HepG2 (cell line): ENCODE measurements around the gene BRMS1. TPM values are rescaled to one million over a fixed set of nuclear protein-coding genes. Genes with fewer than 3 reads are reported as not detected.

Experiments
- ATAC-seq: fragments of 200-7000 bp; cut with Tn5 transposase; 3 replicates; pipeline ENCODE4 v1.9.1; 2020; ENCODE audit warnings: mild to moderate bottlenecking, moderate library complexity
- BruUV-seq: library from RNA; stranded (reverse); fragments of 400-500 nt; replicated peaks from 2 replicates; lab custom pipeline; 2021; lab: Mats Ljungman, UMichigan
- CTCF ChIA-PET: fragments of 300-600 bp; formaldehyde crosslinking; extraction: SDS; loops from one replicate; lab custom pipeline; 2021; ENCODE audit warnings: low total read pairs, inconsistent platforms, low intra/inter-chr PET ratio; lab: Yijun Ruan, JAX
- POLR2A ChIA-PET: fragments of 350-600 bp; sonication (Branson Sonifier 250); formaldehyde crosslinking; loops from one replicate; lab custom pipeline; 2020; ENCODE audit warnings: antibody characterized with exemption, inconsistent platforms; lab: Yijun Ruan, JAX
- DNase-seq: peaks from one replicate; pipeline ENCODE4 v3.0.0-alpha.2; 2015; ENCODE audit warnings: low spot score
- FAIRE-seq: peaks from 3 replicates; lab custom pipeline; 2011; peaks lifted over from hg19 to GRCh38; lab: Jason Lieb, UNC
- H2AFZ ChIP-seq: one replicate; pipeline ENCODE4 v1.6.1; 2011; ENCODE audit warnings: low read length, inconsistent platforms
- H3K27ac ChIP-seq: fragments of 300-600 bp; 3 replicates; pipeline ENCODE4 v1.8.0; 2011; ENCODE audit warnings: mixed run types, mild to moderate bottlenecking, mixed read lengths, low read length, inconsistent platforms; ENCODE audit not compliant: insufficient read depth; ENCODE audit errors: extremely low read length
- H3K27me3 ChIP-seq, 2 experiments: fragments of 200-600 bp in 1 of 2; 2 replicates in 1 of 2; 3 replicates in 1 of 2; pipeline versions ENCODE4 v1.6.0 to v1.8.0; 2011; ENCODE audit warnings: low read length in 2 of 2, mild to moderate bottlenecking in 2 of 2, moderate library complexity in 2 of 2, inconsistent platforms in 1 of 2; ENCODE audit not compliant: insufficient read depth in 2 of 2, control insufficient read depth in 1 of 2
- H3K36me3 ChIP-seq, 2 experiments: fragments of 200-600 bp in 1 of 2; replicated peaks in 1 of 2; 2 replicates in 1 of 2; 3 replicates in 1 of 2; pipeline versions ENCODE4 v1.5.1 to v1.8.0; 2011; ENCODE audit warnings: low read length in 2 of 2, inconsistent platforms in 1 of 2; ENCODE audit not compliant: insufficient read depth in 2 of 2, control insufficient read depth in 1 of 2
- H3K4me1 ChIP-seq: 2 replicates; pipeline ENCODE4 v1.5.1; 2012; ENCODE audit warnings: low read length, inconsistent platforms; ENCODE audit not compliant: insufficient read depth
- H3K4me2 ChIP-seq: 2 replicates; pipeline ENCODE4 v1.6.0; 2011; ENCODE audit warnings: low read depth, low read length, inconsistent platforms
- H3K4me3 ChIP-seq, 3 experiments: fragments of 200-600 bp in 1 of 3; sonication (generic), shearing (Covaris generic) in 1 of 3; replicated peaks in 1 of 3; 2 replicates each; pipeline ENCODE4 v1.5.1; 2011 to 2016; ENCODE audit warnings: low read length in 3 of 3, inconsistent platforms in 2 of 3, low read depth in 2 of 3, mild to moderate bottlenecking in 2 of 3, control low read depth in 1 of 3, mixed read lengths in 1 of 3; ENCODE audit not compliant: insufficient read depth in 1 of 3
- H3K79me2 ChIP-seq: one replicate; pipeline ENCODE4 v1.6.1; 2011; ENCODE audit warnings: low read length, inconsistent platforms; ENCODE audit not compliant: insufficient read depth
- H3K9ac ChIP-seq: 2 replicates; pipeline ENCODE4 v1.6.0; 2011; ENCODE audit warnings: mild to moderate bottlenecking, low read depth, low read length, inconsistent platforms; ENCODE audit not compliant: insufficient read depth
- H3K9me3 ChIP-seq: 2 replicates; pipeline ENCODE4 v1.5.1; 2012; ENCODE audit warnings: mild to moderate bottlenecking, low read length
- H4K20me1 ChIP-seq: 2 replicates; pipeline ENCODE4 v1.6.0; 2011; ENCODE audit warnings: inconsistent platforms, mild to moderate bottlenecking, low read length, moderate library complexity; ENCODE audit not compliant: insufficient read depth
- ASH2L ChIP-seq: fragments of 300-600, 200-600 bp; sonication (generic); IDR thresholded peaks from 2 replicates; pipeline ENCODE4 v1.7.0; 2017; ENCODE audit warnings: low read depth, mild to moderate bottlenecking, moderate library complexity, mixed read lengths, low read length; ENCODE audit not compliant: insufficient read length
- CENPX ChIP-seq: sonication (generic); formaldehyde crosslinking; IDR thresholded peaks from 2 replicates; pipeline ENCODE4 v1.9.0; 2021; ENCODE audit warnings: mild to moderate bottlenecking, missing genetic modification reagents, moderate library complexity
- DPF2 ChIP-seq: sonication (generic); formaldehyde crosslinking; IDR thresholded peaks from 2 replicates; pipeline ENCODE4 v1.4.0; 2020; ENCODE audit warnings: mild to moderate bottlenecking, low read depth, missing genetic modification reagents, borderline replicate concordance
- MXD1 ChIP-seq: sonication (generic); formaldehyde crosslinking; IDR thresholded peaks from 2 replicates; pipeline ENCODE4 v1.4.0; 2020; ENCODE audit warnings: mild to moderate bottlenecking, missing genetic modification reagents
- PCBP1 ChIP-seq: fragments of 200-400 bp; formaldehyde crosslinking; IDR thresholded peaks from 2 replicates; pipeline ENCODE4 v1.6.1; 2017; ENCODE audit warnings: mild to moderate bottlenecking, low read depth, low read length, borderline replicate concordance
- PHF5A ChIP-seq: IDR thresholded peaks from one replicate; pipeline ENCODE4 v1.6.1; 2018; ENCODE audit warnings: low read depth, missing genetic modification reagents; ENCODE audit not compliant: unreplicated experiment
- STAG1 ChIP-seq: sonication (generic); formaldehyde crosslinking; IDR thresholded peaks from 2 replicates; pipeline ENCODE4 v1.4.0; 2020; ENCODE audit warnings: missing genetic modification reagents
- SYNCRIP ChIP-seq: fragments of 200-400 bp; formaldehyde crosslinking; IDR thresholded peaks from 2 replicates; pipeline ENCODE4 v1.6.1; 2018; ENCODE audit warnings: mild to moderate bottlenecking, low read depth, low read length; ENCODE audit not compliant: insufficient read depth
- TBP ChIP-seq: sonication (generic); formaldehyde crosslinking; IDR thresholded peaks from 2 replicates; pipeline ENCODE4 v1.5.0; 2020; ENCODE audit warnings: missing genetic modification reagents
- THRA ChIP-seq: sonication (generic); formaldehyde crosslinking; IDR thresholded peaks from 2 replicates; pipeline ENCODE4 v1.4.0; 2020; ENCODE audit warnings: missing genetic modification reagents, borderline replicate concordance
- TSC22D2 ChIP-seq: sonication (generic); formaldehyde crosslinking; IDR thresholded peaks from 2 replicates; pipeline ENCODE4 v1.5.1; 2020; ENCODE audit warnings: missing genetic modification reagents, mild to moderate bottlenecking, borderline replicate concordance
- ZNF207 ChIP-seq: fragments of 450-650 bp; IDR thresholded peaks from 2 replicates; pipeline ENCODE4 v1.6.1; 2016; ENCODE audit warnings: antibody characterized with exemption, borderline replicate concordance
- ZNF230 ChIP-seq: sonication (generic); formaldehyde crosslinking; IDR thresholded peaks from 2 replicates; pipeline ENCODE4 v1.4.0; 2020; ENCODE audit warnings: mild to moderate bottlenecking, missing genetic modification reagents
- ZNF317 ChIP-seq: sonication (generic); formaldehyde crosslinking; IDR thresholded peaks from 2 replicates; pipeline ENCODE4 v1.5.0; 2020; ENCODE audit warnings: mild to moderate bottlenecking, missing genetic modification reagents
- ZNF343 ChIP-seq: sonication (generic); formaldehyde crosslinking; IDR thresholded peaks from 2 replicates; pipeline ENCODE4 v1.4.0; 2020; ENCODE audit warnings: mild to moderate bottlenecking, missing genetic modification reagents
- ZNF773 ChIP-seq: sonication (generic); formaldehyde crosslinking; IDR thresholded peaks from 2 replicates; pipeline ENCODE4 v1.4.0; 2020; ENCODE audit warnings: missing genetic modification reagents, borderline replicate concordance
- ZNF816 ChIP-seq: sonication (generic); formaldehyde crosslinking; IDR thresholded peaks from 2 replicates; pipeline ENCODE4 v1.8.0; 2022; ENCODE audit warnings: missing genetic modification reagents, mild to moderate bottlenecking, borderline replicate concordance
- WGBS: methylation state at CpG from one replicate; pipeline ENCODE4 v1.1.6; 2017; ENCODE audit warnings: low lambda C conversion rate; 5-methylcytosine and 5-hydroxymethylcytosine counted together
- in situ Hi-C: cut with HindIII; loops from 2 replicates; pipeline ENCODE4 v1.10.0; 2017; ENCODE audit warnings: low pct_unique_long_range_greater_than_20kb; ENCODE audit not compliant: extremely low pct_ligation_motif_present
- intact Hi-C: fragments of 100-400 bp; cut with micrococcal nuclease; formaldehyde crosslinking; loops from one replicate; pipeline ENCODE4 v1.10.0; 2022; ENCODE audit not compliant: unreplicated experiment
- polyA plus RNA-seq, 8 experiments: library from polyadenylated mRNA; depleted of rRNA in 3 of 8; stranded (reverse) in 7 of 8; unstranded in 1 of 8; fragments of >200 nt; fragmentation: Illumina TruSeq in 4 of 8; extraction: Trizol in 4 of 8; gene quantifications; 2 replicates each; pipeline versions ENCODE4 v1.2.1 to v1.2.3, GENCODE V29; 2011 to 2016; ENCODE audit warnings: low read depth in 4 of 8, missing spikeins in 1 of 8, mixed read lengths in 1 of 8; ENCODE audit not compliant: insufficient read depth in 1 of 8
- total RNA-seq, 5 experiments: library from RNA; depleted of rRNA; stranded (reverse); fragments of >200 nt; fragmentation: Illumina TruSeq; extraction: Trizol; gene quantifications; 2 replicates each; pipeline ENCODE4 v1.2.3, GENCODE V29; 2016; ENCODE audit warnings: low read depth in 1 of 5
- TF ChIP-seq, protein P1 (sequence below): sonication (generic); formaldehyde crosslinking; conservative IDR thresholded peaks from 2 replicates; pipeline ENCODE4 v1.4.0; 2020; ENCODE audit warnings: missing genetic modification reagents
- TF ChIP-seq, protein P2 (sequence below): sonication (generic); formaldehyde crosslinking; IDR thresholded peaks from 2 replicates; pipeline ENCODE4 v1.5.0; 2020; ENCODE audit warnings: mild to moderate bottlenecking, missing genetic modification reagents, moderate library complexity

BRMS1 gene
- total and polyA plus RNA-seq, 2 of the 13 experiments (the other 11 are each of a cell fraction or from before 2014, with no cell fraction given) = 15.8 to 55.7 TPM

- intact Hi-C loops (no loop called here), in situ Hi-C loops (no loop called here)
- H3K36me3 ChIP-seq = peaks cover 6 to 21% of the 10 kb centered on the region in 2 experiments; a peak in 4 of 5 replicates
- TF ChIP-seq ZNF343 (CRISPR knock-in tag) (no peak), ZNF317 (no peak), STAG1 (0 out of 2 replicates have a peak, but pooled peaks have one; percentile 17), MXD1 (CRISPR knock-in tag) (no peak), ASH2L (no peak), ZNF816 (no peak), TBP (no peak), ZNF207 (no peak), CENPX (no peak), TSC22D2 (no peak), ZNF230 (CRISPR knock-in tag) (no peak), PCBP1 (0 out of 2 replicates have a peak, but pooled peaks have one; percentile 4), THRA (CRISPR knock-in tag) (no peak), DPF2 (CRISPR knock-in tag) (no peak), SYNCRIP (no peak), ZNF773 (CRISPR knock-in tag) (no peak), PHF5A (CRISPR knock-in tag) (no peak)
- TF ChIP-seq, protein P1, sequence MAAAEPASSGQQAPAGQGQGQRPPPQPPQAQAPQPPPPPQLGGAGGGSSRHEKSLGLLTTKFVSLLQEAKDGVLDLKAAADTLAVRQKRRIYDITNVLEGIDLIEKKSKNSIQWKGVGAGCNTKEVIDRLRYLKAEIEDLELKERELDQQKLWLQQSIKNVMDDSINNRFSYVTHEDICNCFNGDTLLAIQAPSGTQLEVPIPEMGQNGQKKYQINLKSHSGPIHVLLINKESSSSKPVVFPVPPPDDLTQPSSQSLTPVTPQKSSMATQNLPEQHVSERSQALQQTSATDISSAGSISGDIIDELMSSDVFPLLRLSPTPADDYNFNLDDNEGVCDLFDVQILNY = no peak
- TF ChIP-seq, protein P2, sequence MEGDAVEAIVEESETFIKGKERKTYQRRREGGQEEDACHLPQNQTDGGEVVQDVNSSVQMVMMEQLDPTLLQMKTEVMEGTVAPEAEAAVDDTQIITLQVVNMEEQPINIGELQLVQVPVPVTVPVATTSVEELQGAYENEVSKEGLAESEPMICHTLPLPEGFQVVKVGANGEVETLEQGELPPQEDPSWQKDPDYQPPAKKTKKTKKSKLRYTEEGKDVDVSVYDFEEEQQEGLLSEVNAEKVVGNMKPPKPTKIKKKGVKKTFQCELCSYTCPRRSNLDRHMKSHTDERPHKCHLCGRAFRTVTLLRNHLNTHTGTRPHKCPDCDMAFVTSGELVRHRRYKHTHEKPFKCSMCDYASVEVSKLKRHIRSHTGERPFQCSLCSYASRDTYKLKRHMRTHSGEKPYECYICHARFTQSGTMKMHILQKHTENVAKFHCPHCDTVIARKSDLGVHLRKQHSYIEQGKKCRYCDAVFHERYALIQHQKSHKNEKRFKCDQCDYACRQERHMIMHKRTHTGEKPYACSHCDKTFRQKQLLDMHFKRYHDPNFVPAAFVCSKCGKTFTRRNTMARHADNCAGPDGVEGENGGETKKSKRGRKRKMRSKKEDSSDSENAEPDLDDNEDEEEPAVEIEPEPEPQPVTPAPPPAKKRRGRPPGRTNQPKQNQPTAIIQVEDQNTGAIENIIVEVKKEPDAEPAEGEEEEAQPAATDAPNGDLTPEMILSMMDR = peak; percentile 76
These were observed 19.1 kb upstream of the BRMS1 start for GRCh38 chr11:66363805-66364535.

More at GRCh38 chr11:66363805-66364535, 19.1 kb upstream of the BRMS1 start:
- CTCF ChIA-PET = no interaction called here
- ATAC-seq (peak; percentile 32), DNase-seq (no peak), FAIRE-seq (no peak)
- Histone ChIP-seq H3K9ac (no peak overlapping the region), H3K4me2 (no peak overlapping the region), H4K20me1 (no peaks in the 10 kb centered on the region; the same call in 1 of the 2 replicates), H3K27me3 (no peaks in the 10 kb centered on the region), H3K27ac (no peak overlapping the region), H3K4me1 (peaks cover 30% of the 10 kb centered on the region), H2AFZ (no peak overlapping the region), H3K79me2 (no peaks in the 10 kb centered on the region), H3K9me3 (no peaks in the 10 kb centered on the region), H3K4me3 (no peak overlapping the region)
- POLR2A ChIA-PET = interaction anchor here (1.7 to 2.5 kb wide), 2 partner anchors 8 to 16 kb away, joined by 4 to 7 read pairs; partner anchors contain the start of gene B4GAT1
- no TSS peak for BruUV-seq
- WGBS = 84% methylated on average over 15 of the region's 15 CpGs
